HG02852 (cell line): ENCODE measurements around the gene ANGEL2.
"Not testable (repeated sequence)": the region's sequence is repeated elsewhere in the genome, so short reads cannot be mapped to it uniquely, and the experiment has no call there.

Experiments
- ATAC-seq: cut with Tn5 transposase; IDR thresholded peaks from one replicate; pipeline ENCODE4 v1.9.1; 2021; ENCODE audit warnings: mild to moderate bottlenecking, moderate library complexity; ENCODE audit not compliant: unreplicated experiment

ANGEL2 gene

DNA sequence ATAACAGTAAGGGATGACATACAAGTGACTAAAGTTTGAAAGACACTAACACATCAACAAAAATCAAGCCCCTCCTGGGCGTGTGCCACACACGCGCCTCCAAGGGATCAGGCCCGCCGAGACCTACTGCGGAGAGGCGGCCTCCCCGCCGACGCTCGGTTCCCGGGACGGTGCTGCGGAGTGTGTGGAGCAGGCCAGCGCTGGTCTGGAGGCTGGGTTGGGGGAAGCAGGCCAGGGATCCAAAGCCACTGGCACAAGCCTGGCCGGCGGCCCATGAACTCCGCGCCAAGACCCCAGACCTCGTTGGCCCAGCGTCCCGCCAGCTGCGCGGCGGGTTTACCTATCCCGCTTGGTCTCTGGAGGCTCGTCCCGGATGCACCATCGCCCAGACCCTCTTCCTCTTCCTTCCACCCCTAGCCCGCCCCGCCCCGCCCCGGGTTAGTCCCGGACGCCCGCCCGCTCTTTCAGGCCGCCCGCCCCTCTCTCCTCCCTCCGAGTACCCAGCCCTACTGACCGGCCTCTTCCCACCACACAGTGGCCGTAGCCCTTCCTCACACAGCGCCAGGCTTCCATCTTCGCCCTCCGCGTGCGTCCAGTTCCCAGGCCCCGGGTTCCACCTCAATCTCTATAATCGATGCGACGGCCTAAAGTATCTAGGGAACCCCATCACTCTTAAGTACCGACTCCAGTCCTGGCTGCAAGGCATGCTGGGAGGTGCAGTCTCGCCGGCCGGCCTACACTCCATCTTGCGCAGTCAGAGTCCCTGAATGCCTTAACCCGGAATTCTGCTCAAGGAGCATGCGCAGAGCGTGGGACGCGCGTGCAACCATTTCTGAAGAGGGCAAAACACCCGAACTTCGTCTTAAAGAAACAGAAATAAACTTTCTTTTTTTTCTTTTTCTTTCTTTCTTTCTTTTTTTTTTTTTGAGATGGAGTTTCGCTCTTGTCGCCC is at the start of gene ANGEL2:
ANGEL2 (minus strand) TSS at position 769 of the 952 bp plus-strand sequence; CDS start at position 573, 196 bp downstream.
- ATAC-seq: peak; percentile 93

GRCh38 chr1:213061263-213061662 is 45.6 kb upstream of the ANGEL2 start:
- no peak for ATAC-seq

DNA sequence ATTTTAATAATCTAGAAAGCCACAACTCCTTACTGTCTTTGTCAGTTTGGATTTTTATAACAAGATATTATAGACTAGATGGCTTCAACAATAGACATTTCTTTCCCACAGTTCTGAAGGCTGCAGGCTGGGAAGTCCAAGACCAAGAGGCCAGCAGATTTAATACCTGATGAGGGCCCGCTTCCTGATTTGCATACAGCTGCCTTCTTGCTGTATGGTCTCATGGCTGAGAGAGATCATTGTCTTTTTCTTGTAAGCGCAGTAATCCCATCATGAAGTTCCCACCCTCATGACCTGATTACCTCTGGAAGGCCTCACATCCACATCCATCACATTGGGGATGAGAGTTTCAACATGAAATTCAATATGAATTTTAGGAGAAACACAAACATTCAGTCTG is 45.2 kb upstream of the ANGEL2 start:
- no peak for ATAC-seq

DNA sequence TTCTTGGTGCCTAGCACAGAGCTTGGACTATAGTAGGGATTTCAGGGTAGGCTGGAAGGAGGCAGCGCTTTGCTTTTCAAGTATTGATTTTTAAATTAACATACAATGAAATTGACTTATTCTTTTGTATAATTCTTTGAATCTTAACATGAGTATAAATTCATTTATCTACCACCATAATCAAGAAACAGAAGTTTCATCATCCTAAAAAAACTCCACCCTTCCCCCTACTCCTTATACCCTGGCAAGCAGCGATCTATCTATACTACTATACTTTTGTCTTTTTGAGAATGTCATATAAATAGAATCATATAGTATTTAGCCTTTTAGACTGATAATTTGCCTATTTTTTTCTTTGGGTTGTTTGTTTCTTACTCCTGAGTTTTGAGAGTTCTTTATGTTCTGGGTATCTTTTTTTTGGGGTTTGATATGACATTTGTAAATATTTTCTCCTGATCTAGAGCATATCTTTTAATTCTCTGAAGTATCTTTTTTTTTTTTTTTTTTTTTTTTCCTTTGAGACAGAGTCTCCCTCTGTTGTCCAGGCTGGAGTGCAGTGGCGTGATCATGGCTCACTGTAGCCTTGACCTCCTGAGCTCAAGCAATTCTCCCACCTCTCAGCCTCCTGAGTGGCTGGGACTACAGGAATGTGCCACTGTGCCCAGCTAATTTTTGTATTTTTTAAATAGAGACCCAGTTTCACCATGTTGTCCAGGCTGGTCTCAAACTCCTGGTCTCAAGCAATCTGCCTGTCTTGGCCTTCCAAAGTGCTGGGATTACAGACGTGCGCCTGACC is 41.8 kb upstream of the ANGEL2 start:
- ATAC-seq: no peak

DNA sequence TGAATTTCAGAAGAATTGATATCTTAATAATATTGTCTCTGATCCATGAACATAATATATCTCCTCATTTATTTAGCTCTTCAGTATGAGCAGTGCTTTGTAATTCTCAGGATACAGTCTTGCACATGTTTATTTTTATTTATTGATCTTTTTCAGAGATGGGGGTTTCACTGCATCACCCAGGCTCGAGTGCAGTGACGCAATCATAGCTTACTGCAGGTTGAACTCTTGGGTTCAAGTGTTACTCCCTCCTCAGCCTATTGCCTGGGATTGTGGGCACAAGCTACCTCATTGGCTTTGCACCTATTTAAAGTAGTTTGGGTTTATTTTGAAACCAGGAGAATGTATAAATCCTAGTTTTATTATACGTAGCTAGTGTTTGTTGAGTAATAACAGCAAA is 40.1 kb upstream of the ANGEL2 start:
- no peak for ATAC-seq

DNA sequence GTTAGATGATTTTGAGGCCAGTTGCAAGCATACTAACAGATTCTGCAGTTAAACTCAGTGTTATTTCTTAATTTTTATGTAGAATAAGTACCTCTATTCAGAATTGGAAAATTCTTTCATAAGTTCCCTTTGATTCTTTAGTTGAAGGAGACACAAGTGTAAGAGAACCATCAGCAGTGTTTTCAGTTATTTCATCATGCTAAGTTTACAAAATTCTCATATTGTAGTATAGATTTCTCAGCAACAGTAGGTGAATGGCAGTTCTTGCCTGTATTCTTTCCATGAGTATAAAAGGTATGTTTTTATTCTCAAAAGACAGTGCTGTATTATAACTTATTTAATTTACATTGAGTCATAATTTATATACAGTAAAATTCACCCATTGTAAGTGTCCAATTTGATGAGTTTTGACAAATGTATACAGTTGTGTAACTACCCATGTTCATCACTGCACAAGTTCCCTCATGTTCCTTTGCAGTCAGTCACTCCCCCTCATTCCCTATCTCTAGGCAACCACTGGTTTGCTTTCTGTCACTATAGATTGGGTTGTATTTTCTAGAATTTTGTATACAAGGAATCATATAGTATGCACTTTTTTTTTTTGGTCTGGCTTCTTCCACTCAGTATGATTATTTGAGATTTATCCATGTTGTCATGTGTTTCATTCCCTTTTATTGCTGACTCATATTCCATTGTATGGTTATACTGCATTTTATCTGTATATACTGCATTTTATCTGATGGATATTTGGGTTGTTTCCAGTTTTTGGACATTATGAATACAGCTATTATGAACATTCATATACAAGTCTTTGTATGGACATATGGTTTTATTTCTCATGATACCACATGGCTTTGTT is 39.3 kb upstream of the ANGEL2 start:
- ATAC-seq: no peak

DNA sequence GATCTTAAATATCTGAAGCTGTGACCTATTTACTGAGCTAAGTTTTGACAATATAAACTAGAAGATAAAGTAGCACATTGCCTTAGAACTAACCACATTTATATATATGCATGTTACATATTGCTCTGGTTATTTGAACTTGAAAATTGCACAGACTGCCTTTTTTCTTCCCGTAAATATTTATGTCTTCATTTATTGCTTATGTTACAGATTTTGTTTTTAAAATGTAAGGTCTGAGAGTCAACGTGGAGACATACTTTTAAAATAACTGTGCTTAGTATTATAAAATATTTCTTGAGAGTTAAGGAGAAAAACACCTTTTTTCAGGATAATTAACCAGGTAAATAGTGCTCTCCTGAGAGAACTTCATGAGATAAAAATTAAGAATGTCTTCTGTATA is 38.5 kb upstream of the ANGEL2 start:
- ATAC-seq: no peak

GRCh38 chr1:213053455-213053854 is 37.8 kb upstream of the ANGEL2 start:
- ATAC-seq: no peak

GRCh38 chr1:213051881-213052202 is 36.2 kb upstream of the ANGEL2 start:
- ATAC-seq: no peak

GRCh38 chr1:213051127-213051880 is 35.6 kb upstream of the ANGEL2 start, which contains the start of gene RPS6KC1:
Gene RPS6KC1, plus strand, starts transcription at chr1:213051241. Its CDS starts 164 bp downstream, at chr1:213051405.
- peak; percentile 99 for ATAC-seq

DNA sequence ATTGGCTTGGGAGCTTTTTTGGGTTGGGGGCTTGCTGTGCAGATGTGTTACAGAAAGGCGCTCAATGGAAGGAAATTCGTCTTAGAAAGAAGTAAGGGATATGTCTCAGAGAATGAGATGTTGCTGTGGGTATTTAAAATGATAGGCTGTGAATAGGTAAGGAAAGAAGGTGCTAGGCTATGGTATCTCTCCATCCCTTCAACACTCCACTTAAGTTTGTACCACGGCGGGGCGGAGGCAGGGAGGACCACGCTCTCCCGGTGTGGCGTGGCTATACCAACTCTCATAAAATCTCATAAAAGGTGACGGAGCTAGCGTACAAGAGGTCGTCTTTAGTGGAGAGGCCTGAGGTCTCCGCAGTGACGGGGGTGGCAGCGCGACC is 35.1 kb upstream of the ANGEL2 start:
- peak; percentile 32 for ATAC-seq

GRCh38 chr1:213049232-213049631 is 33.6 kb upstream of the ANGEL2 start:
- no peak for ATAC-seq

- not testable (repeated sequence) for ATAC-seq
Observed at GRCh38 chr1:213045321-213046226, 29.9 kb upstream of the ANGEL2 start.

DNA sequence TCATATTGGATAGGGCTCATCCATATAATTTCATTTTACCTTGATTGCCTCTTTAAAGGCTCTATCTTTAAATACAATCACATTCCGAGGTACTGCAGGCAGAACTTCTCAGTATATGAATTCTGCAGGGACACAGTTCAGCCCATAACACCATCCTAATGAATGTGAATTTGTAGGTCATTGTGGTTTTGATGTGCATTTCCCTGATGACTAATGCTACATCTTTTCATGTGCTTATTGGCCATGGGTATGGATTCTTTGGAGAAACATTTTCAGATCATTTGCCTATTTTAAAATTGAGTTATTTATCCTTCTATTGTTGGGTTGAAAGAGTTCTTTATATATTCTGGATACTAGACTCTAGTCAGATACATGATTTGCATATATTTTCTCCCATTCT is 25.8 kb upstream of the ANGEL2 start:
- no peak for ATAC-seq

- ATAC-seq: no peak
Observed at GRCh38 chr1:213035573-213035972, 19.9 kb upstream of the ANGEL2 start.

GRCh38 chr1:213034713-213035112 is 19.0 kb upstream of the ANGEL2 start:
- ATAC-seq: no peak

DNA sequence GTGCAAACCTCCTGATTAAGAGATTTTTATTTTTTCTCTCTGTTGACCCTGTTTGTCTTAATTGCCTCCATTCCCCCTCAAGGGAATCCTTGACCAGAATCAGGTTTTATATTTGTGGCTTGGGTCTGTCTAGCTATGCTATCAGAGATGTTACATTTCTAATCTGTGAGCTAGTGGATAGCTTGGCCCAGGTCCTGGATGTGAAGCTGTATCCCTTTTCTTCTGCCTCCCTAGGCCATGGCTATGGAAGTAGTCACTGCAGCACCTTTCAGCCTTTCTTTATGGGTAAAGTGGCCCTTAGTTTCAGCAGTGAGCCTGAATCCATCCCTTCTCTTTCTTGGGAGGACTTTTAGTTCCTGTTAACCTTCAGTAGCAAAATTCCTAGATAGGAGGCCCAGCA is 17.0 kb upstream of the ANGEL2 start:
- ATAC-seq: no peak

DNA sequence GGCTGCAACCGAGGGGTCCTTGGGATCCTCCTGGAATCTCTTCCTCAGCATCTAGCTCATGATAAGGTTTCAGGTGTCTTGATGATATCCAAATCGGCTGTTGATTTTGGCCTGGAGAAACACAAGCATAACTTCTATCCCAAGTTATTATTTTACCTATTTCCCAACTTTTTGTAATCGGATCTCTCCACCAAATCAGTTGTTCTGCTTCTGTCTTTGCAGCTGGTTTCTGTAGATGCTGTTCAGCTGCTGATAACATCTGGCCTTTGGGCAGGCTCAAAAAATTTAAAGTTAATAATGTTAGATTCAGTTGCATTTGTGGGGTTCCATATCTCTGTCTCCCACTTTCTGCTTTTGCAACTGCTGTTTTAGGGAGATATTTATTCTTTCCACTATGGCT is 11.4 kb upstream of the ANGEL2 start:
- not testable (repeated sequence) for ATAC-seq

GRCh38 chr1:213020016-213020415 is 4.3 kb upstream of the ANGEL2 start:
- ATAC-seq: no peak
